Endothelial cell of umbilical vein (primary cell): ENCODE data around the gene SNN. TPM values are rescaled to one million over a fixed set of nuclear protein-coding genes. Genes with fewer than 3 reads are reported as not detected.

ENCODE experiments used
- BruUV-seq: library from RNA; stranded (reverse); fragments of 400-500 nt; replicated peaks from 2 replicates; lab custom pipeline; 2021; lab: Mats Ljungman, UMichigan
- CTCF ChIA-PET: fragments of 300-600, 350-600 bp; sonication (Branson Sonifier 250); formaldehyde crosslinking; loops from one replicate; lab custom pipeline; 2021; ENCODE audit warnings: antibody characterized with exemption, inconsistent platforms; lab: Charles Lee
- POLR2A ChIA-PET: fragments of 300-600, 350-600 bp; sonication (Branson Sonifier 250); formaldehyde crosslinking; loops from one replicate; lab custom pipeline; 2021; ENCODE audit warnings: antibody characterized with exemption, inconsistent platforms; lab: Charles Lee
- DNase-seq: peaks from one replicate; pipeline ENCODE4 v3.0.0-alpha.2; 2011; ENCODE audit warnings: low read depth, low spot score
- FAIRE-seq: peaks from 2 replicates; lab custom pipeline; 2011; peaks lifted over from hg19 to GRCh38; lab: Jason Lieb, UNC
- H2AFZ ChIP-seq: 2 replicates; pipeline ENCODE4 v1.6.0; 2012; ENCODE audit warnings: low read depth, low read length, control low read depth, inconsistent platforms
- H3K27ac ChIP-seq: 2 replicates; pipeline ENCODE4 v1.5.1; 2011; ENCODE audit warnings: low read depth, mild to moderate bottlenecking, control low read depth, low read length, moderate library complexity; ENCODE audit not compliant: insufficient read depth
- H3K27me3 ChIP-seq, 2 experiments: 2 replicates each; pipeline versions ENCODE4 v1.6.0 to v1.6.1; 2011; ENCODE audit warnings: low read length in 2 of 2, mixed read lengths in 1 of 2; ENCODE audit not compliant: control insufficient read depth in 2 of 2, insufficient read depth in 2 of 2
- H3K36me3 ChIP-seq, 2 experiments: 2 replicates in 1 of 2; 3 replicates in 1 of 2; pipeline ENCODE4 v1.5.1; 2011; ENCODE audit warnings: low read length in 2 of 2, mild to moderate bottlenecking in 1 of 2, moderate library complexity in 1 of 2; ENCODE audit not compliant: control insufficient read depth in 2 of 2, insufficient read depth in 2 of 2; ENCODE audit errors: extremely low read depth in 1 of 2
- H3K4me1 ChIP-seq: 3 replicates; pipeline ENCODE4 v1.5.1; 2011; ENCODE audit warnings: mild to moderate bottlenecking, low read length; ENCODE audit not compliant: control insufficient read depth, insufficient read depth; ENCODE audit errors: extremely low read depth
- H3K4me2 ChIP-seq: 2 replicates; pipeline ENCODE4 v1.6.1; 2011; ENCODE audit warnings: low read length, control low read depth, mixed read lengths; ENCODE audit not compliant: insufficient read depth
- H3K4me3 ChIP-seq, 3 experiments: fragments of 200-600 bp in 1 of 3; sonication (generic), shearing (Covaris generic) in 1 of 3; replicated peaks in 1 of 3; 2 replicates each; pipeline ENCODE4 v1.5.1; 2011 to 2016; ENCODE audit warnings: control low read depth in 3 of 3, low read length in 3 of 3, mild to moderate bottlenecking in 2 of 3, inconsistent platforms in 1 of 3, low read depth in 1 of 3, moderate library complexity in 1 of 3; ENCODE audit not compliant: insufficient read depth in 1 of 3
- H3K79me2 ChIP-seq: 2 replicates; pipeline ENCODE4 v1.6.0; 2012; ENCODE audit warnings: low read length, inconsistent platforms; ENCODE audit not compliant: control insufficient read depth, insufficient read depth
- H3K9ac ChIP-seq: replicated peaks from 2 replicates; pipeline ENCODE3; 2011; ENCODE audit warnings: low read length, control low read depth; ENCODE audit not compliant: insufficient read depth; ENCODE audit errors: extremely low read depth
- H3K9me1 ChIP-seq: replicated peaks from 3 replicates; pipeline ENCODE4 v1.6.0; 2011; ENCODE audit warnings: mild to moderate bottlenecking, low read length; ENCODE audit not compliant: control insufficient read depth, insufficient read depth; ENCODE audit errors: extremely low read depth
- H3K9me3 ChIP-seq: replicated peaks from 2 replicates; pipeline ENCODE4 v1.5.1; 2012; ENCODE audit warnings: low read length, inconsistent platforms; ENCODE audit not compliant: control insufficient read depth, insufficient read depth
- H4K20me1 ChIP-seq: replicated peaks from 2 replicates; pipeline ENCODE3; 2011; ENCODE audit warnings: mild to moderate bottlenecking, low read length; ENCODE audit not compliant: control insufficient read depth, insufficient read depth; ENCODE audit errors: extremely low read depth
- EZH2 ChIP-seq: IDR thresholded peaks from 2 replicates; pipeline ENCODE4 v1.6.1; 2012; ENCODE audit warnings: borderline replicate concordance, low read depth, mild to moderate bottlenecking, moderate library complexity, low read length, inconsistent platforms; ENCODE audit not compliant: severe bottlenecking
- FOS ChIP-seq: IDR thresholded peaks from 2 replicates; pipeline ENCODE4 v1.6.1; 2011; ENCODE audit warnings: mild to moderate bottlenecking, low read length, moderate library complexity, borderline replicate concordance; ENCODE audit not compliant: insufficient read depth
- GATA2 ChIP-seq: IDR thresholded peaks from 2 replicates; pipeline ENCODE4 v1.7.0; 2011; ENCODE audit warnings: low read depth, mild to moderate bottlenecking, moderate library complexity, mixed read lengths, low read length; ENCODE audit not compliant: insufficient read length, insufficient read depth
- JUN ChIP-seq: IDR thresholded peaks from 2 replicates; pipeline ENCODE4 v1.6.1; 2011; ENCODE audit warnings: borderline replicate concordance, low read depth; ENCODE audit not compliant: insufficient read length, insufficient read depth
- MYC ChIP-seq: IDR thresholded peaks from one replicate; pipeline ENCODE4 v1.6.1; 2011; ENCODE audit warnings: mild to moderate bottlenecking, low read depth, low read length
- POLR2A ChIP-seq: IDR thresholded peaks from 2 replicates; pipeline ENCODE4 v1.6.1; 2012; ENCODE audit warnings: low read depth, mild to moderate bottlenecking, control low read depth, low read length
- POLR2AphosphoS5 ChIP-seq: IDR thresholded peaks from 2 replicates; pipeline ENCODE4 v1.6.1; 2012; ENCODE audit warnings: low read depth, mild to moderate bottlenecking, control low read depth, low read length, moderate library complexity; ENCODE audit not compliant: insufficient read depth
- dilution Hi-C: fragments of 300-500 bp; cut with MboI; formaldehyde crosslinking; loops from one replicate; pipeline ENCODE4 v1.15.0; 2019; ENCODE audit warnings: low sequenced_read_pairs; ENCODE audit not compliant: extremely low pct_ligation_motif_present
- intact Hi-C: fragments of 100-400 bp; cut with micrococcal nuclease; formaldehyde crosslinking; loops from one replicate; pipeline ENCODE4 v1.10.0; 2022
- polyA plus RNA-seq, 4 experiments: library from polyadenylated mRNA; depleted of rRNA in 3 of 4; stranded (reverse) in 3 of 4; unstranded in 1 of 4; fragments of >200 nt; gene quantifications; 2 replicates each; pipeline versions ENCODE4 v1.2.1 to v1.2.3, GENCODE V29; 2011 to 2012; ENCODE audit warnings: missing spikeins in 1 of 4
- total RNA-seq: library from RNA; stranded (reverse); gene quantifications from 2 replicates; pipeline ENCODE4 v1.2.3, GENCODE V29; 2021
- TF ChIP-seq, protein P1 (sequence below), 2 donors: IDR thresholded peaks; 1 replicate in 1 of 2; 2 replicates in 1 of 2; pipeline ENCODE4 v1.5.1; 2011; ENCODE audit warnings: low read length in 2 of 2, mild to moderate bottlenecking in 2 of 2, moderate library complexity in 2 of 2, control low read depth in 1 of 2, inconsistent platforms in 1 of 2, low read depth in 1 of 2; ENCODE audit not compliant: insufficient read depth in 1 of 2; ENCODE audit errors: extremely low read depth in 1 of 2
- TF ChIP-seq, protein P2 (sequence below): IDR thresholded peaks from 2 replicates; pipeline ENCODE4 v1.6.1; 2011; ENCODE audit not compliant: insufficient read depth, insufficient read length

The SNN gene
- total and polyA plus RNA-seq, 2 donors (not counting 3 experiments of a cell fraction or from before 2014, with no cell fraction given): 17.7 to 24.1 TPM

DNA sequence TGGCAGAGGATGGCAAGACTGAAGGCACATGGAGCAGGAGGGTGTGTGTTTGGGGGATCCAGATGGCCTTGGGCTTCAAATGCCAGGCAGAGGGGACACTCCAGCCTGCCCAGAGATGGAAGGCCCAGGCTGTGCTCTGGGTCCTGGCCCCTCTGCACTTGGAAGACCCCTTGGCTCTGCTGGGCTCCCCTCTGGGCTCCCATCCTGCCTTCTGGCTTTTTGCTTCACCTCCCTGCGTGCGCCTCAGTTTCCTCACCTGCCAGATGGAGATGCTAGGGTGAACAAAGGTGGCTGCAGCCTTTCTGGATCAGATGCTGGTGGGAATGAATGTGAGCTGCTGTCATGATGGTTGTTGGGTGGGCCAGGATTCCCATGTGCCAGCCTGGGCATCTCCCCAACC is 3.0 kb downstream of the SNN start:
- DNase-seq (no peak), FAIRE-seq (no peak)
- H3K79me2 ChIP-seq: no peaks in the 10 kb centered on the region
- H2AFZ ChIP-seq: no peak overlapping the region
- no peak overlapping the region for H3K4me2 ChIP-seq
- POLR2A ChIA-PET: no interaction called here
- TF ChIP-seq, protein P1, sequence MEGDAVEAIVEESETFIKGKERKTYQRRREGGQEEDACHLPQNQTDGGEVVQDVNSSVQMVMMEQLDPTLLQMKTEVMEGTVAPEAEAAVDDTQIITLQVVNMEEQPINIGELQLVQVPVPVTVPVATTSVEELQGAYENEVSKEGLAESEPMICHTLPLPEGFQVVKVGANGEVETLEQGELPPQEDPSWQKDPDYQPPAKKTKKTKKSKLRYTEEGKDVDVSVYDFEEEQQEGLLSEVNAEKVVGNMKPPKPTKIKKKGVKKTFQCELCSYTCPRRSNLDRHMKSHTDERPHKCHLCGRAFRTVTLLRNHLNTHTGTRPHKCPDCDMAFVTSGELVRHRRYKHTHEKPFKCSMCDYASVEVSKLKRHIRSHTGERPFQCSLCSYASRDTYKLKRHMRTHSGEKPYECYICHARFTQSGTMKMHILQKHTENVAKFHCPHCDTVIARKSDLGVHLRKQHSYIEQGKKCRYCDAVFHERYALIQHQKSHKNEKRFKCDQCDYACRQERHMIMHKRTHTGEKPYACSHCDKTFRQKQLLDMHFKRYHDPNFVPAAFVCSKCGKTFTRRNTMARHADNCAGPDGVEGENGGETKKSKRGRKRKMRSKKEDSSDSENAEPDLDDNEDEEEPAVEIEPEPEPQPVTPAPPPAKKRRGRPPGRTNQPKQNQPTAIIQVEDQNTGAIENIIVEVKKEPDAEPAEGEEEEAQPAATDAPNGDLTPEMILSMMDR (IDR thresholded peaks at IDR 0.05; ENCODE audit: extremely low read depth in 1 of 2, insufficient read depth in 1 of 2, low read depth in 1 of 2, low read length in 2 of 2): no peak
- TF ChIP-seq POLR2A: no peak
- TF ChIP-seq MYC: no peak
- TF ChIP-seq JUN: no peak
- TF ChIP-seq, protein P2, sequence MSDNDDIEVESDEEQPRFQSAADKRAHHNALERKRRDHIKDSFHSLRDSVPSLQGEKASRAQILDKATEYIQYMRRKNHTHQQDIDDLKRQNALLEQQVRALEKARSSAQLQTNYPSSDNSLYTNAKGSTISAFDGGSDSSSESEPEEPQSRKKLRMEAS: no peak
- TF ChIP-seq GATA2: no peak
- TF ChIP-seq FOS: no peak
- TF ChIP-seq EZH2: no peak
- TF ChIP-seq POLR2AphosphoS5: no peak
- H3K9me3 ChIP-seq: no peaks in the 10 kb centered on the region
- no peaks in the 10 kb centered on the region for H4K20me1 ChIP-seq
- H3K4me1 ChIP-seq: peaks cover 21% of the 10 kb centered on the region
- no peaks in the 10 kb centered on the region for H3K9me1 ChIP-seq
- H3K27me3 ChIP-seq: no peaks in the 10 kb centered on the region
- no peak overlapping the region for H3K9ac ChIP-seq
- H3K4me3 ChIP-seq: no peak overlapping the region
- dilution Hi-C loops (no loop called here), intact Hi-C loops (loop anchor here (2.0 kb wide), 1 partner anchor 72 kb away; the partner anchor contains the start of gene TXNDC11)
- no TSS peak for BruUV-seq
- H3K36me3 ChIP-seq: peaks cover 0 to 6% of the 10 kb centered on the region in 2 experiments
- CTCF ChIA-PET: no interaction called here
- H3K27ac ChIP-seq: no peak overlapping the region
